GM13976 (cell line): ENCODE data around the gene AGMO.

Experiments used
- DNase-seq: peaks from one replicate; pipeline ENCODE4 v3.0.0; 2012; ENCODE audit warnings: low spot score
- in situ Hi-C: fragments of 300-500 bp; cut with MboI; formaldehyde crosslinking; loops from one replicate; pipeline ENCODE4 v1.12.0; 2022; ENCODE audit warnings: low sequenced_read_pairs, mixed read lengths, inconsistent platforms; ENCODE audit not compliant: unreplicated experiment
- TF ChIP-seq, protein P1 (sequence below): IDR thresholded peaks from 2 replicates; pipeline ENCODE4 v1.5.1; 2012; ENCODE audit warnings: borderline replicate concordance, mild to moderate bottlenecking; ENCODE audit not compliant: insufficient read depth; ENCODE audit errors: extremely low read depth, missing control alignments, control extremely low read depth

Gene AGMO

GRCh38 chr7:15440482-15440881 lies 121.3 kb downstream of the AGMO start:
- in situ Hi-C loops: no loop called here
- DNase-seq: no peak
- TF ChIP-seq, protein P1, sequence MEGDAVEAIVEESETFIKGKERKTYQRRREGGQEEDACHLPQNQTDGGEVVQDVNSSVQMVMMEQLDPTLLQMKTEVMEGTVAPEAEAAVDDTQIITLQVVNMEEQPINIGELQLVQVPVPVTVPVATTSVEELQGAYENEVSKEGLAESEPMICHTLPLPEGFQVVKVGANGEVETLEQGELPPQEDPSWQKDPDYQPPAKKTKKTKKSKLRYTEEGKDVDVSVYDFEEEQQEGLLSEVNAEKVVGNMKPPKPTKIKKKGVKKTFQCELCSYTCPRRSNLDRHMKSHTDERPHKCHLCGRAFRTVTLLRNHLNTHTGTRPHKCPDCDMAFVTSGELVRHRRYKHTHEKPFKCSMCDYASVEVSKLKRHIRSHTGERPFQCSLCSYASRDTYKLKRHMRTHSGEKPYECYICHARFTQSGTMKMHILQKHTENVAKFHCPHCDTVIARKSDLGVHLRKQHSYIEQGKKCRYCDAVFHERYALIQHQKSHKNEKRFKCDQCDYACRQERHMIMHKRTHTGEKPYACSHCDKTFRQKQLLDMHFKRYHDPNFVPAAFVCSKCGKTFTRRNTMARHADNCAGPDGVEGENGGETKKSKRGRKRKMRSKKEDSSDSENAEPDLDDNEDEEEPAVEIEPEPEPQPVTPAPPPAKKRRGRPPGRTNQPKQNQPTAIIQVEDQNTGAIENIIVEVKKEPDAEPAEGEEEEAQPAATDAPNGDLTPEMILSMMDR: no peak

DNA sequence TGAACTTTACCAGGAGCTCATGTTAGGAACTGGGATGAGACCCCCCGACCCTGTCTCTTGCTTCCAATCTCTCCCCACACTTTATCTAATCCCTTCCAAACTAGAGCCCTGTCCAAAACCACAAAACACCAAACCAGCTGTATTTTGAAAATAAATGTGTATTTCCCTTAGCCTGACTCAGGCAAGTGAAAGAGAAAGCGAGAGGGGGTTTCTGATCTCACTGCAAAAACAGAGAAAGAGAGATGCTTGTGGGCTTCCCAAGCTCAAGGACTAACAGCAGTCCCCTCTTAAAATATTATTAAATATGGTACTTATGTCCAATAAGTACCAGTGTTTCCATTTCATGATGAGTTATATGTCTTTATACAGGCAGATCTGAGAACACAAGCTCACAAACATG lies 122.0 kb downstream of the AGMO start:
- DNase-seq: no peak
- TF ChIP-seq, protein P1: no peak
- in situ Hi-C loops: no loop called here

GRCh38 chr7:15433151-15433550 lies 128.7 kb downstream of the AGMO start:
- DNase-seq: no peak
- TF ChIP-seq, protein P1: no peak
- in situ Hi-C loops: no loop called here

DNA sequence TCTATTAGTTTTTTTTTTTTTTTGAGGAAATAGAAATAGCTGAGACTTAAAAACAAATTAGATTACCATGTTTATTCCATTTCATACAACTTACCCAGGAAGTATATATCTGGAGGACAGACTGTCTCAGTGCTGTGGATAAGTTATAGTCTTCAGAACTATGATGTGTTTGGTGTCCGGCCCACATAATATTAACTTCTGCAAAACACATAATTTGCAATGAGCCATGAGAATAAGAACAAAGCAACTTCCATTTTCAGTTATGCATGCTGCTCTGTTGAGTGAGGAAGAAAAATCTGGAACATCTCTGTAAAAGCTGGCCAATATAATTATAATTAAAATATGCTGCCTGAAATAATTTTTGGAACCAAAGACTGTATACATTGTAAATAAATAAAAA lies 130.9 kb downstream of the AGMO start:
- in situ Hi-C loops: no loop called here
- no peak for DNase-seq
- TF ChIP-seq, protein P1: no peak

DNA sequence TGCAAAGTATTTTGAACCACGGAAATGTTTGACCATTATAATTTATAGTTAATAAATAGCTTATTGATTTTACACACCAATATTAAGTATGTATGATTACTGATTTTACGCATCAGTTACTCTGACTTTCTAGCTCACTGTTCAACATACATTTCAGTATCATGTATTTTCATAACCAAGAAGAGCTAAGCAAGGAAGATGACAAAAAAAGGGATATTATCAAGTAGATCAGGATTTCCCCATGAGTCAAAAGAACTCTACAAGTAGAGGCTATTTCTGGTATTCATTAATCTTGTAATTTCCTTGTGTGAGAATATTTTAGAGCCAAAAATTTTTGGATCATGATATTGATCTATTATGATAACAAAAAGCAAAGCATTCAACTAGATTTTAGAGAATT lies 131.6 kb downstream of the AGMO start:
- DNase-seq: no peak
- in situ Hi-C loops: no loop called here
- TF ChIP-seq, protein P1: no peak

- in situ Hi-C loops: no loop called here
- TF ChIP-seq, protein P1: no peak
These were observed 137.3 kb downstream of the AGMO start for GRCh38 chr7:15424468-15424867.

DNA sequence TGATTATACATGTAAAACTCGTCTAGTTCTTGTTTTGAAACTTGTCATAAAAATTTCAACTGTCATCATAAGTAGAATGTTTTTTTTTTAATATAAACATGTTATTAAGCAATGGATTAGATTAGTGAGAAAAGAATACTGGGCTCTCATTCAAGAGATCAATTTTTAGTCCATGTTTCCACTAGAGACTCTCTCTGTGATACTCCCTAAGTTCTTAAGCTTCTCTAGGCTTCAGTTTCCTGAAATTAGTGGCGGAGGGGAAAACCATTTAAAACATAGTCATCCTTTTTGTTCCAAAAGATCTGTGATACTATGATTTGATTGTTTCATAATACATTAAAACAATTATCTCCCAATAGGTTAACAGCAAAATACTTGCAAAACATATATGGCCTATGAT lies 142.2 kb downstream of the AGMO start:
- TF ChIP-seq, protein P1: no peak
- DNase-seq: no peak
- in situ Hi-C loops: no loop called here

More at GRCh38 chr7:15424468-15424867, 137.3 kb downstream of the AGMO start:
- no peak for DNase-seq
